SU-DHL-6 (cell line): ENCODE measurements around the gene C12orf75.

ENCODE experiments used
- CTCF ChIP-seq: fragments of 200-600 bp; sonication (generic); IDR thresholded peaks from one replicate; pipeline ENCODE4 v1.5.1; 2017; ENCODE audit warnings: antibody characterized with exemption, mild to moderate bottlenecking, low read length, moderate library complexity; ENCODE audit not compliant: insufficient read depth, poor library complexity, severe bottlenecking
- EZH2phosphoT487 ChIP-seq: fragments of 200-600 bp; sonication (generic), shearing (Covaris generic); conservative IDR thresholded peaks from 2 replicates; pipeline ENCODE4 v1.6.1; 2018; ENCODE audit warnings: mild to moderate bottlenecking, antibody characterized with exemption, low read length, moderate library complexity, mixed read lengths

- TF ChIP-seq CTCF (no peak), EZH2phosphoT487 (no peak)
Measured at GRCh38 chr12:105396024-105396423, 65.5 kb downstream of the C12orf75 start.
